ENCODE results near the gene TMEM40.

DNA sequence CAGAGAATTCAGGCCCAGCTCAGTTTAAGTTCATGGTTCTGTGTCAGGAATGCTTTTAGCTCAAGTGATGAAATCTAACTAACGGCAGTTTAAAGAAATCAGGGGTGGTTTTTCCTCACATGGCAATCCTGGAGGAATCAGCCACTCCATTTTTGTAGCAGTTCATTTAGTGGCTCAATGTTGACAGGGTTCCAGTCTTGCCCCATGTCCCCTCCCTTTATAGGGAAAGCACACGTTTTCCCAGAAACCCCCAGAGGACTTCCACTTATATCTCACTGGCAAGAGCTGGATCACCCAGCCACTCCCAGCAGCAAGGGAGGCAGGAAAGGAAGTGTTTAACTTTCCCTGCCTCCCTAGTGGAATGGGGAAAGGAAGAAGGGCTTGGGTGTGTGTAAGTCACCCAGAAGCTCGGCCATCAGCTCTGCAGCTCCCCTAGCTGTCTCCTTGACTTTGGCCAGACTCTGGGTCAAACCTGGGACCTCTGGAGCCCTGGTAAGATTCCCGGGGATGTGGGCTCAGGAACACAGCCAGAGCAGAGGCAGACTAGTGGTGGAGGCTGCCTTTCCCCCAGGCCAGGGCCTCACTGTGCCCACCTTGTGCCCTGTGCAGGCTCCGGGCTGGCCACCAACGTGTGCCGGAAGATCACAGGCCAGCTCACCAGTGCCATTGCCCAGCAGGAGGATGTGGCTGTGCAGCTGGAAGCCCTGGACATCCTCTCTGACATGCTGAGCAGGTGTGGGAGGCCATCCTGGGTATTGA, 48.7 kb upstream of the TMEM40 start:
- TF ChIP-seq, protein P1, sequence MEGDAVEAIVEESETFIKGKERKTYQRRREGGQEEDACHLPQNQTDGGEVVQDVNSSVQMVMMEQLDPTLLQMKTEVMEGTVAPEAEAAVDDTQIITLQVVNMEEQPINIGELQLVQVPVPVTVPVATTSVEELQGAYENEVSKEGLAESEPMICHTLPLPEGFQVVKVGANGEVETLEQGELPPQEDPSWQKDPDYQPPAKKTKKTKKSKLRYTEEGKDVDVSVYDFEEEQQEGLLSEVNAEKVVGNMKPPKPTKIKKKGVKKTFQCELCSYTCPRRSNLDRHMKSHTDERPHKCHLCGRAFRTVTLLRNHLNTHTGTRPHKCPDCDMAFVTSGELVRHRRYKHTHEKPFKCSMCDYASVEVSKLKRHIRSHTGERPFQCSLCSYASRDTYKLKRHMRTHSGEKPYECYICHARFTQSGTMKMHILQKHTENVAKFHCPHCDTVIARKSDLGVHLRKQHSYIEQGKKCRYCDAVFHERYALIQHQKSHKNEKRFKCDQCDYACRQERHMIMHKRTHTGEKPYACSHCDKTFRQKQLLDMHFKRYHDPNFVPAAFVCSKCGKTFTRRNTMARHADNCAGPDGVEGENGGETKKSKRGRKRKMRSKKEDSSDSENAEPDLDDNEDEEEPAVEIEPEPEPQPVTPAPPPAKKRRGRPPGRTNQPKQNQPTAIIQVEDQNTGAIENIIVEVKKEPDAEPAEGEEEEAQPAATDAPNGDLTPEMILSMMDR (IDR thresholded peaks at IDR 0.05; ENCODE audit: low read depth, low read length): no peak
- TF ChIP-seq EZH2phosphoT487 (IDR thresholded peaks at IDR 0.05; ENCODE audit: low read depth): no peak

Data from OCI-LY3 (cell line).